Epithelial cell of prostate (primary cell): ENCODE data around the gene IQGAP2.

Experiments
- DNase-seq: peaks from one replicate; pipeline ENCODE4 v3.0.0-alpha.2; 2011; ENCODE audit warnings: low read depth, low spot score
- H3K27ac ChIP-seq: fragments of 450-650 bp; 2 replicates; pipeline ENCODE4 v1.5.1; 2017; ENCODE audit warnings: mild to moderate bottlenecking

Gene IQGAP2

GRCh38 chr5:76441890-76442673, 39.0 kb downstream of the IQGAP2 start:
- no peak overlapping the region for H3K27ac ChIP-seq
- no peak for DNase-seq

- no peak for DNase-seq
- no peak overlapping the region for H3K27ac ChIP-seq
Measured at GRCh38 chr5:76443066-76443800, 40.1 kb downstream of the IQGAP2 start.

GRCh38 chr5:76445063-76445462, 42.0 kb downstream of the IQGAP2 start:
- DNase-seq = no peak
- H3K27ac ChIP-seq = no peak overlapping the region

- DNase-seq = no peak
- H3K27ac ChIP-seq = no peak overlapping the region
Measured at GRCh38 chr5:76445830-76446229, 42.7 kb downstream of the IQGAP2 start.

- no peak overlapping the region for H3K27ac ChIP-seq
- DNase-seq = no peak
Measured at GRCh38 chr5:76446776-76447175, 43.7 kb downstream of the IQGAP2 start.

GRCh38 chr5:76449606-76450005, 46.5 kb downstream of the IQGAP2 start:
- no peak for DNase-seq
- no peak overlapping the region for H3K27ac ChIP-seq

GRCh38 chr5:76450054-76450453, 47.0 kb downstream of the IQGAP2 start:
- no peak overlapping the region for H3K27ac ChIP-seq
- DNase-seq = no peak

- H3K27ac ChIP-seq = no peak overlapping the region
- DNase-seq = no peak
Measured at GRCh38 chr5:76451031-76451701, 48.1 kb downstream of the IQGAP2 start.

GRCh38 chr5:76455531-76456133, 52.5 kb downstream of the IQGAP2 start:
- no peak overlapping the region for H3K27ac ChIP-seq
- DNase-seq = no peak

- no peak for DNase-seq
- no peak overlapping the region for H3K27ac ChIP-seq
Measured at GRCh38 chr5:76456258-76456657, 53.2 kb downstream of the IQGAP2 start.

- H3K27ac ChIP-seq = no peak overlapping the region
- no peak for DNase-seq
Measured at GRCh38 chr5:76457674-76458485, 54.8 kb downstream of the IQGAP2 start.

GRCh38 chr5:76458486-76458830, 55.4 kb downstream of the IQGAP2 start:
- no peak overlapping the region for H3K27ac ChIP-seq
- no peak for DNase-seq

GRCh38 chr5:76460104-76460503, 57.0 kb downstream of the IQGAP2 start:
- DNase-seq = no peak

GRCh38 chr5:76462097-76462667, 59.1 kb downstream of the IQGAP2 start:
- H3K27ac ChIP-seq = no peak overlapping the region

More at GRCh38 chr5:76460104-76460503, 57.0 kb downstream of the IQGAP2 start:
- H3K27ac ChIP-seq = no peak overlapping the region

GRCh38 chr5:76467216-76467615, 64.1 kb downstream of the IQGAP2 start:
- no peak for DNase-seq
- no peak overlapping the region for H3K27ac ChIP-seq

More at GRCh38 chr5:76462097-76462667, 59.1 kb downstream of the IQGAP2 start:
- DNase-seq = no peak

GRCh38 chr5:76468635-76469425, 65.7 kb downstream of the IQGAP2 start:
- no peak for DNase-seq
- H3K27ac ChIP-seq = no peak overlapping the region

GRCh38 chr5:76469656-76470290, 66.7 kb downstream of the IQGAP2 start:
- no peak for DNase-seq
- no peak overlapping the region for H3K27ac ChIP-seq

GRCh38 chr5:76470976-76471375, 67.9 kb downstream of the IQGAP2 start:
- H3K27ac ChIP-seq = no peak overlapping the region
- DNase-seq = no peak
